GM18870 (cell line): Measurements from ENCODE around the gene ANLN.
"Not testable (repeated sequence)": the region's sequence is repeated elsewhere in the genome, so short reads cannot be mapped to it uniquely, and the experiment has no call there.

Source experiments
- ATAC-seq: cut with Tn5 transposase; IDR thresholded peaks from one replicate; pipeline ENCODE4 v1.9.1; 2021; ENCODE audit warnings: moderate library complexity; ENCODE audit not compliant: unreplicated experiment

ANLN gene

DNA sequence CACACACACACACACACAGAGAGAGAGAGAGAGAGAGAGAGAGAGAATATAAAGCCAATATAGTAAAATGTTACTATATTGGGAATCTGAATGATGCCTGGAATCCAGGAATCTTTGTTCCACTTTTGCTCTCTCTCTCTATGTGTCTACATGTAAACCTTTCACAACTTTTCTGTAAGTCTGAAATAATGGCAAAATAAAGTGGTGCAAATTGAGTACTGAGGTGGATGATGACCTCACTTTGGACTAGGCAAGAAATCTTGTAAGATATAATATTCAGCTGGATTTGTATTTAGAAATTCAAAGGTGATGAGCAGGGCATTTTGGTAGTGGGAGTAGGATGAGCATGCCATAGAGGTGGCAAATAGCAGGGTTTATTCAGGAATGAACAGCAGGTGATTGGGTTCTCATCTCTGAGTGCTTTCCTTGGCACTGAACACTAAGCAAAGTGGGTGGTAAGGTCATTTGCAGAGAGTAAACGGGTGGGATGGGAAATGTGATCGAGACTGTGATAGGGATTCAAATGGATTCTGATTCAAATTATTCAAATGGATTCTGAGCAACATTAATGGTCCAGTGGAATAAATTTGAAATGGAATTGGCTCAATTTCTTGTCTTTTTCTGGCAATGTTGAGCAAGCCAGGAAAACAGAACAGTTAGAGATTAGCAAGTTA, 9.7 kb upstream of the ANLN start:
- ATAC-seq: no peak

DNA sequence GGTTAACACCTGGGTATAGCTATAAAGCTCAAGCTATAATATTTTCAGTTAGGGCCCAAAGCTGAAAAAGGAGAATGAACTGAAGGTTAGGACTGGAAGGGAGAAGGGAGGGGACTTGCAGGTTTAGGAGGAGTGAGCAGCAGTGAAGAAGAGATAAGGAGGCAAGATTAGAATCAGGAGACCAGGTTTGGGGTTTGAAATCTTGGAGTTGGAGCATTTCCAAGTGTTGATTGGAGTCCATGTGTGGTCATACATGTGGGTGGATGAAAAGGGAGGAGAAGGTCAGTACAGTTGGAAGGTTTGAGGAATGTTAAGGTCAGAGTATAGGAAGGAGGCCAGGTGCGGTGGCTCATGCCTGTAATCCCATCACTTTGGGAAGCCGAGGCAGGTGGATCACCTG, 8.6 kb upstream of the ANLN start:
- no peak for ATAC-seq

GRCh38 chr7:36383284-36383683, 6.4 kb upstream of the ANLN start:
- not testable (repeated sequence) for ATAC-seq

DNA sequence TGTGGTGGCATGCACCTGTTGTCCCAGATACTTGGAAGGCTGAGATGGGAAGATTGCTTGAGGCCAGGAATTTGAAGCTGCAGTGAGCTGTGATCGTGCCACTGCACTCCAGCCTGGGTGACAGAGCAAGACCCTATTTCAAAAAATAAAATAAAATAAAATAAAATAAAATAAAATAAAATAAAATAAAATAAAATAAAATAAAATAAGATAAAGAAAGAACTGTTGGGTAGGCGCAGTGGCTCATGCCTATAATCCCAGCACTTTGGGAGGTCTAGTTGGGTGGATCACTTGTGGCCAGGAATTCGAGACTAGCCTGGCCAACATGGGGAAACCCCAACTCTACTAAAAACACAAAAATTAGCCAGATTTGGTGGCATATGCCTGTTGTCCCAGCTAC, 4.0 kb upstream of the ANLN start:
- not testable (repeated sequence) for ATAC-seq

DNA sequence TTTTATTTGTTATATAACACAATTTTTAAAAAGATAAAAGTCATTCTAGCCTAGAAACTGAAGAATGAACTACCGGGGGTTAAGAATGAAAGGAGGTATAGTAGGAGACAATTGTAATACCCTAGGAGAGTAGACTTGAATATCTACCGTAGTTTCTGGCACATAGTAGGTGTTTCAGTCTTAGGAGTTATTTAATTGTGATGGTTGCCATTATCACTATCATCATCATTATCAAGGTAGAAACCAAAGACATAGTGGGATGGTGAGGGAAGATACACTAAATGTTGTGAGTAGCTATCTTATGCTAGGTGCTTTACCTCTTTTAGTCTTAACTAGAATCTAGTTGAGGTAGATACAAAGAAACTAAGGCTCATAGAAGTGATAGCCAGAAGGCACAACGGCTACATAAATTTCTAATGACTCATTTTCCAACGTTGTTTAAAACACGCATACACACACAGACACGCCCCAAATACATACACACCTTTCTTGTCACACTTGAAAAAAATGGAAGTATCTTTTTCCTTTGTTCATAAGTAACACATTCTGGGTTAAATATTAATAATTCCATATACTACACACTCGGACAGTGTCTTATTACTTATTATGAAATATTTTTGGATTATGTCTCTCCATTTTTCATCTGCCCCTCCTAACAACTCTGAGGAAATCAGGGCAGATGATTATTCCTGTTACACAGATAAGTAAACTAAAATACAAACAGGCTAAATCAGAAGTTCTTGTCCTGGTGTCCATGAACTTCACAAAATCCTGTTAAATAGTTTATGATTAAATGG, 2.0 kb upstream of the ANLN start:
- ATAC-seq: no peak

DNA sequence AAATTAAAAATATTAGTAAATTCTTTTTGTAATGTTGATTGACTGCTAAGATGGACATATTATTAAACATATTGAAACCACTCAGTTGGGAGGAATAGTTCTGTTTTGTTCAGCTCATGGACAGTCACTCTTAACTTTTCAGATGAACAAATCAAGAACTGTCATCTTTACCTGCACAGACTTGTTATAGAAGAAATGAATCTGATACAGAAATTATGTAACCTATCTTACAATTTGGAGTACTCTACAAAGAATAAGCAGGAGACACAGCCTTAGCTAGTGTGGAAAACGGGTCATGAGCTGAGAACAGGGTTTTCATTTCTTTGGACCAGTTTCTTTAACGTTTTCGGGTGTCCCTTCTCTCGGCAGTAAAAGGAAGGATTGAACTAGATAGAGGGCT, 1.2 kb upstream of the ANLN start:
- ATAC-seq: no peak

DNA sequence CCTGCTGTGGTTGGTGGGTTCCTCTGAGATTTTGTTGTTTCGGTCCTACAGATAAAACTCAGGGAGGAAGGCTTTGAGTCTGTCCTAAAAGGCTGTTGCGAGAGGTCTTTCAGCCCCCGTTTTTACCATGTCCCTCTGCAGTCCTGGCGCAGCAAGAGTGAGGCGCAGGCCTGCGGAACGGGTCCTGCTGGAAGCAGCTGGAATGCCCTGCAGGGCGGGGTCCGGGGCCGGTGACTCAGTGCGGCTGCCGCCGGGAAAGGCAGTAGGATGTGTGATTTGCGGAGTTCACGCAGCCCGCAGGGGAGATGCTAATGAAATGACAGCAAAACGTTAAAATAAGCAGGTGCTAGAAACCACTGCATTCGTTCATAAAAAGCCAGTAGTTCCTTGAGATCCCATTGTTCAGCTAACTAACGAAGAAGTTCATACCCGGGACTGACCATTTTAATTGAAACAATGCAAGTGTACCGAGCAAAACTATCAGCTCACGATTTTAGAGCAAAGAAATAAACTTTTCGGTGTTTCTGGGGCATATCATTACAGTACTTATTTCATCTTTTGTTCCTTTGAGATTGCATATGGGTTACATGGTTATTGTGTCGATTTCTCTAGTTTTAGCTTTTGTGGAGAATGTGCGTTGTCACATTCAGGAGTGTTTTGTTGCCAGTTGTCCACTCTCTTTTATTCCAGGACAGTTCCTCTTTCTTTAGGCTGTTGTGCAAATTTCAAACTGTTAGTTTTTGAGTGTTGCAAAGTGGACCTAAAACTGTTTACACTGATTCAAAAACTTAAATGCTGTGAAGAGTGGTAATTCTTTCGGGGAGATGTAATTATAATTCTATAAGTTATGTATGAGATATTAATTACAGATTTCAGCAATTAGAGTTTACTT, 783 bp downstream of the ANLN start:
- ATAC-seq: no peak

- ATAC-seq: peak; percentile 62
Observed at GRCh38 chr7:36391436-36392198, 2.0 kb downstream of the ANLN start.

GRCh38 chr7:36393826-36394225, 4.2 kb downstream of the ANLN start:
- no peak for ATAC-seq

GRCh38 chr7:36395171-36395894, 5.7 kb downstream of the ANLN start:
- ATAC-seq: no peak

- ATAC-seq: no peak
Observed at GRCh38 chr7:36396150-36396549, 6.5 kb downstream of the ANLN start.

- no peak for ATAC-seq
Observed at GRCh38 chr7:36400036-36400435, 10.4 kb downstream of the ANLN start.

DNA sequence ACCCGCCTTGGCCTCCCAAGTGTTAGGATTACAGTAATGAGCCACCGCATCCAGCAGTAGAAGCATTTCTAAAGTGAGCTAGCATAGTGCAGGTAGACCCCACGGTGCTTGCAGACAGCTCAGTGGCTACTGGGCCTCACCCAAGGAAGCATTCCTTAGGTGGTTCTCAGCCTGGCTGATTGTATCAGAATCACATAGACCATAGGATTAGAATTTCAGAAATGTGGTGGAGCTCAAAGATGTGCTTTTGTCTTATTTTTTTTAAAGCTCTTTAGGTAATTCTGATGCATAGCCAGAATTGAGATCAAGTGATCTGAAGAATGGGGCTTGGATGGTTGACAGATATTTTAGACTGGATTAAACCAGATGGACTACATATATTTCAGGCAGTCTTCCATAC, 10.9 kb downstream of the ANLN start:
- no peak for ATAC-seq

- ATAC-seq: no peak
Observed at GRCh38 chr7:36403452-36403851, 13.8 kb downstream of the ANLN start.

GRCh38 chr7:36404639-36405408, 15.2 kb downstream of the ANLN start:
- no peak for ATAC-seq

DNA sequence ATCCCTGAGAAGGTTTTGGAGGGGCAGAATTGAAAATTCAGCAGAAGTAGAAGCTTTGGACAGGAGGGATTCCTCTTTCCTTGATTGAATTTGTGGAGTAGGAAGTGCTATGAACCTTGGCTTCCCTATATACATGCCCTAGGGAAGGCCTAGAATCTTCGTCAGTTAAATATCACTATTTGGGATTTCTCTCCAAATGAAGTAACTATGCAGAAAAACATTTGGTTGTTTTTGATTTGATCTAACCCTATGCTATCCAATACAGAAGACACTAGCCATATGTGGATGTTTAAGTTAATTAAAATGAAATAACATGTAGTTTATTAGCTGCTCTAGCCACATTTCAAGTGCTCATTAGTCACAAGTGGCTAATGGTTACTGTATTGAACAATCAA, 15.7 kb downstream of the ANLN start:
- ATAC-seq: no peak

- no peak for ATAC-seq
Observed at GRCh38 chr7:36406156-36406555, 16.5 kb downstream of the ANLN start.

DNA sequence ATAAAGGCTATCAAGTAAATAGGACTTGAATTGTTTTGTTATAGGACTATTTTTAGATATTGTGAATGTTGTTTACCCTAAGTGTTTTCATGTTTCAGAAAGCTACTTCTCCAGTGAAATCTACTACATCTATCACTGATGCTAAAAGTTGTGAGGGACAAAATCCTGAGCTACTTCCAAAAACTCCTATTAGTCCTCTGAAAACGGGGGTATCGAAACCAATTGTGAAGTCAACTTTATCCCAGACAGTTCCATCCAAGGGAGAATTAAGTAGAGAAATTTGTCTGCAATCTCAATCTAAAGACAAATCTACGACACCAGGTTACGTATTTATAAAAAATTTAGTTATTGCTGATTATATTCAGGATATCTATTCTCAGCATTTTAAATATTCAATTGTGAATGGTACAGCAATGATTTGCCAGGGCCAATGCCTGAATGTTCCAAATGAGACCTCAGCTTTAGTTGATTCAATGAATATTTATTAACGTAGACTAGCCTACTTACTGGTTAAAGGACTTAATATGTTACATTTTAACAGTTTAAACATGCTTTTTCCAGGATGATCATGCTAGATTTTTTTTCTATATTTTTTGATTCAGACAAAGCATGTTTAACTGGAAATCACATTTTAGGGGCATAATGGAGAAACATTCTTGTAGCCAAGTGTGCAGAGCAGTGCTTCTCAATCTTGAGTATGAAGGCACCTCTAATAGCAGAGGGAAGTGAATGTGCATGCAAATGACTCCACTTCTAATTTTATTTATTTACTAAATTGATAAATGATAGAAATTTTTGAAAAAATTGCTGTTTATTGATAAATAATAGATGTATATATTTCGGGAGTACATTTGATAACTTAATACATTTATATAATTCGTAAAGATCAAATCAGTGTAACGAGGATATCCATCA, 18.2 kb downstream of the ANLN start:
- no peak for ATAC-seq
